Peyer's patch (tissue), 4 donors: ENCODE data around the gene C9.

Experiments
- CTCF ChIP-seq, 6 experiments: fragments of 450-650 bp in 4 of 6; fragments of 200-600 bp in 2 of 6; sonication (generic) in 1 of 6; IDR thresholded peaks; one replicate each; pipeline ENCODE4 v1.5.1; 2017 to 2019; ENCODE audit warnings: antibody characterized with exemption in 6 of 6, mild to moderate bottlenecking in 3 of 6, moderate library complexity in 1 of 6
- POLR2A ChIP-seq, 2 donors: fragments of 450-650 bp; IDR thresholded peaks; one replicate each; pipeline ENCODE4 v1.5.1; 2017; ENCODE audit warnings: antibody characterized with exemption in 2 of 2, mild to moderate bottlenecking in 2 of 2, moderate library complexity in 2 of 2

GRCh38 chr5:39238366-39239105, 125.8 kb downstream of the C9 start:
- no peak for TF ChIP-seq CTCF (IDR thresholded peaks at IDR 0.05)
- TF ChIP-seq POLR2A (IDR thresholded peaks at IDR 0.05) = no peak
